ENCODE results near the gene SYVN1. TPM values are rescaled to one million over a fixed set of nuclear protein-coding genes. Genes with fewer than 3 reads are reported as not detected.

The SYVN1 gene
- total RNA-seq, 1 experiment from 2014 or later: 64.3 TPM

DNA sequence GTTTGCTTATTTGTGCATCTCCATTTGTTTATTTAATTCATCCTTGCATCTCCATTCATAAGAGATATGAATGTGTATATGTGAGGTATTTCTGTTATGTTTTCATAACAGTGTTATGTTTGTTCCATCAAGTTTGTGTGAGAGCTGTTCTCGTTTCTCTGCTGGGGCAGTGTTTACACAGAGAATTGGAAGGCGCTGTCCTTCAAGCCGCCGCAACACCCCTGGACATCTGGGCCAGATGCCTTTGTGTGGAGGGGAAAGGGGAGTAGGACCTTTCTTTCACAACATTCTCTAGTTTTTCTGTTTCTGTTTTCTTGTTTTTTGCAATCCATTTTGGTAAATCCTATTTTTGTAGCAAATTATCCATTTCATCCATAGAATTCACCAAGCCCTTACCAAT lies 29.7 kb downstream of the SYVN1 start:
- TF ChIP-seq POLR2AphosphoS5 (IDR thresholded peaks at IDR 0.05; ENCODE audit: low read depth, low read length) (no peak), SIN3A (IDR thresholded peaks at IDR 0.05; ENCODE audit: borderline replicate concordance, insufficient read depth, low read depth, low read length) (no peak), TCF7L2 (IDR thresholded peaks at IDR 0.05; ENCODE audit: low read depth, low read length) (no peak)
- TF ChIP-seq, protein P1, sequence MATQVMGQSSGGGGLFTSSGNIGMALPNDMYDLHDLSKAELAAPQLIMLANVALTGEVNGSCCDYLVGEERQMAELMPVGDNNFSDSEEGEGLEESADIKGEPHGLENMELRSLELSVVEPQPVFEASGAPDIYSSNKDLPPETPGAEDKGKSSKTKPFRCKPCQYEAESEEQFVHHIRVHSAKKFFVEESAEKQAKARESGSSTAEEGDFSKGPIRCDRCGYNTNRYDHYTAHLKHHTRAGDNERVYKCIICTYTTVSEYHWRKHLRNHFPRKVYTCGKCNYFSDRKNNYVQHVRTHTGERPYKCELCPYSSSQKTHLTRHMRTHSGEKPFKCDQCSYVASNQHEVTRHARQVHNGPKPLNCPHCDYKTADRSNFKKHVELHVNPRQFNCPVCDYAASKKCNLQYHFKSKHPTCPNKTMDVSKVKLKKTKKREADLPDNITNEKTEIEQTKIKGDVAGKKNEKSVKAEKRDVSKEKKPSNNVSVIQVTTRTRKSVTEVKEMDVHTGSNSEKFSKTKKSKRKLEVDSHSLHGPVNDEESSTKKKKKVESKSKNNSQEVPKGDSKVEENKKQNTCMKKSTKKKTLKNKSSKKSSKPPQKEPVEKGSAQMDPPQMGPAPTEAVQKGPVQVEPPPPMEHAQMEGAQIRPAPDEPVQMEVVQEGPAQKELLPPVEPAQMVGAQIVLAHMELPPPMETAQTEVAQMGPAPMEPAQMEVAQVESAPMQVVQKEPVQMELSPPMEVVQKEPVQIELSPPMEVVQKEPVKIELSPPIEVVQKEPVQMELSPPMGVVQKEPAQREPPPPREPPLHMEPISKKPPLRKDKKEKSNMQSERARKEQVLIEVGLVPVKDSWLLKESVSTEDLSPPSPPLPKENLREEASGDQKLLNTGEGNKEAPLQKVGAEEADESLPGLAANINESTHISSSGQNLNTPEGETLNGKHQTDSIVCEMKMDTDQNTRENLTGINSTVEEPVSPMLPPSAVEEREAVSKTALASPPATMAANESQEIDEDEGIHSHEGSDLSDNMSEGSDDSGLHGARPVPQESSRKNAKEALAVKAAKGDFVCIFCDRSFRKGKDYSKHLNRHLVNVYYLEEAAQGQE (IDR thresholded peaks at IDR 0.05; ENCODE audit: insufficient read depth in 1 of 2, low read depth in 2 of 2, low read length in 1 of 2): no peak
- TF ChIP-seq, protein P2, sequence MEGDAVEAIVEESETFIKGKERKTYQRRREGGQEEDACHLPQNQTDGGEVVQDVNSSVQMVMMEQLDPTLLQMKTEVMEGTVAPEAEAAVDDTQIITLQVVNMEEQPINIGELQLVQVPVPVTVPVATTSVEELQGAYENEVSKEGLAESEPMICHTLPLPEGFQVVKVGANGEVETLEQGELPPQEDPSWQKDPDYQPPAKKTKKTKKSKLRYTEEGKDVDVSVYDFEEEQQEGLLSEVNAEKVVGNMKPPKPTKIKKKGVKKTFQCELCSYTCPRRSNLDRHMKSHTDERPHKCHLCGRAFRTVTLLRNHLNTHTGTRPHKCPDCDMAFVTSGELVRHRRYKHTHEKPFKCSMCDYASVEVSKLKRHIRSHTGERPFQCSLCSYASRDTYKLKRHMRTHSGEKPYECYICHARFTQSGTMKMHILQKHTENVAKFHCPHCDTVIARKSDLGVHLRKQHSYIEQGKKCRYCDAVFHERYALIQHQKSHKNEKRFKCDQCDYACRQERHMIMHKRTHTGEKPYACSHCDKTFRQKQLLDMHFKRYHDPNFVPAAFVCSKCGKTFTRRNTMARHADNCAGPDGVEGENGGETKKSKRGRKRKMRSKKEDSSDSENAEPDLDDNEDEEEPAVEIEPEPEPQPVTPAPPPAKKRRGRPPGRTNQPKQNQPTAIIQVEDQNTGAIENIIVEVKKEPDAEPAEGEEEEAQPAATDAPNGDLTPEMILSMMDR (IDR thresholded peaks at IDR 0.05): no peak
- no peaks in the 10 kb centered on the region for H3K9me3 ChIP-seq (ENCODE audit: control insufficient read depth, insufficient read depth, low read depth, low read length)
- CTCF ChIA-PET: no interaction called here
- in situ Hi-C loops (cut with HindIII; ENCODE audit: low pct_unique_long_range_greater_than_20kb, low sequenced_read_pairs): no loop called here
- H3K4me1 ChIP-seq (ENCODE audit: control insufficient read depth, insufficient read depth, low read length): peaks cover 14% of the 10 kb centered on the region
- POLR2A ChIA-PET: interaction anchor here (0.6 kb wide), 1 partner anchor 24 kb away, joined by 3 read pairs; no protein-coding TSS in a partner anchor
- no peaks in the 10 kb centered on the region for H3K36me3 ChIP-seq (ENCODE audit: control insufficient read depth, insufficient read depth, low read length)
- DNase-seq (ENCODE audit: low read depth, low spot score) (no peak), ATAC-seq (no peak)
- no TSS peak for BruUV-seq (replicated peaks)
- intact Hi-C loops (cut with micrococcal nuclease; ENCODE audit: unreplicated experiment): no loop called here
- no peak overlapping the region for H3K4me3 ChIP-seq (ENCODE audit: low read depth in 2 of 2, low read length in 2 of 2)
- H3K27me3 ChIP-seq (ENCODE audit: control insufficient read depth, insufficient read depth, low read length): no peaks in the 10 kb centered on the region
- H3K27ac ChIP-seq (ENCODE audit: low read length): no peak overlapping the region

DNA sequence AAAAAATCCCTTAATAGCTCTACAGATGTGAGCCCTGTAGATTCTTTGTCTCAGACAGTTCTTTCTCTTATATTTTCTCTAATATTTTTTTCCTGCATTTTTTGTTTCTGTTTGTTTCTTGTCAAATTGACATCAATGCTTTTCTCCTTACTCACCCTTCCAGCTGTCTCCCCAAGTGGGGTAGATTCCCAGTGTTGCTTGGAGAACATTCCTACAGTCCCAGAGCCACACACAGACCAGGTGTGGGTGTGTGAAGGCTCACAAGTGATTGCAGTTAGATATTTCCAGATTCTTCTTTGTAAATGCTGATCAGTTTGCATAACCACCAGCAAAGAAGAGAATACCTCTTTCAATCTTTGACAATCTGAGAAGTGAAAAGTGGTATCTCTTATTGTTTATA lies 30.8 kb downstream of the SYVN1 start:
- Histone ChIP-seq H3K27me3 (ENCODE audit: control insufficient read depth, insufficient read depth, low read length) (no peaks in the 10 kb centered on the region), H3K9me3 (ENCODE audit: control insufficient read depth, insufficient read depth, low read depth, low read length) (no peaks in the 10 kb centered on the region), H3K4me3 (ENCODE audit: low read depth in 2 of 2, low read length in 2 of 2) (no peak overlapping the region), H3K27ac (ENCODE audit: low read length) (peak overlapping the region; percentile 5; the same call in 1 of the 2 replicates), H3K4me1 (ENCODE audit: control insufficient read depth, insufficient read depth, low read length) (peaks cover 14% of the 10 kb centered on the region), H3K36me3 (ENCODE audit: control insufficient read depth, insufficient read depth, low read length) (no peaks in the 10 kb centered on the region)
- ATAC-seq: no peak
- BruUV-seq (replicated peaks): TSS peak; percentile 18
- CTCF ChIA-PET: no interaction called here
- TF ChIP-seq, protein P1 (IDR thresholded peaks at IDR 0.05; ENCODE audit: insufficient read depth in 1 of 2, low read depth in 2 of 2, low read length in 1 of 2): no peak
- TF ChIP-seq, protein P2 (IDR thresholded peaks at IDR 0.05): no peak
- no peak for TF ChIP-seq TCF7L2 (IDR thresholded peaks at IDR 0.05; ENCODE audit: low read depth, low read length)
- no peak for TF ChIP-seq POLR2AphosphoS5 (IDR thresholded peaks at IDR 0.05; ENCODE audit: low read depth, low read length)
- no peak for TF ChIP-seq SIN3A (IDR thresholded peaks at IDR 0.05; ENCODE audit: borderline replicate concordance, insufficient read depth, low read depth, low read length)
- no peak for DNase-seq (ENCODE audit: low read depth, low spot score)
- intact Hi-C loops (cut with micrococcal nuclease; ENCODE audit: unreplicated experiment) (no loop called here), in situ Hi-C loops (cut with HindIII; ENCODE audit: low pct_unique_long_range_greater_than_20kb, low sequenced_read_pairs) (no loop called here)
- POLR2A ChIA-PET: no interaction called here
